ENCODE results near the gene DOCK9.

DNA sequence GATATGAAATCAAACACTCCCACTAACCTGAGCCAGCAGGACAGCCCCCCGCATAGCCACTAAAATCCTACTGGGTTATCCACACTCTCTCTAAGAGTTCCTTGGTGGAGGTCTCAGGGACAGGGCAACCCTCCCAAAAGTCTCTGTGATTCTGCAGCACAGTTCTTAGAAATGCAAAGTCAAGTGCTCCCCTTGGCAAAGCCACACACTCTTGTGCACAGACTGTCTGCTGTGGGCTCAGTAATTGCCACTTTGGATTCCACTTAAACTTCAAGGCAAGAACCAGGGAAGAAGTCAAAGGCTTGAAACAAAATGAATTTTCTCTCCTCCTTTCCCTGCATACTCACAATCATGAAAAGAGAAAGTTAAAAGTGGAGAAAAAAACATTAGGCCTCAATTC, 61.5 kb downstream of the DOCK9 start:
- TF ChIP-seq JUN (IDR thresholded peaks at IDR 0.05; ENCODE audit: borderline replicate concordance, insufficient read depth, insufficient read length, low read depth) (no peak), CTCF (IDR thresholded peaks at IDR 0.05; ENCODE audit: extremely low read depth in 1 of 2, insufficient read depth in 1 of 2, low read depth in 1 of 2, low read length in 2 of 2) (no peak), GATA2 (IDR thresholded peaks at IDR 0.05; ENCODE audit: insufficient read depth, insufficient read length, low read depth, low read length) (no peak), POLR2A (IDR thresholded peaks at IDR 0.05; ENCODE audit: low read depth, low read length) (no peak), POLR2AphosphoS5 (IDR thresholded peaks at IDR 0.05; ENCODE audit: insufficient read depth, low read depth, low read length) (no peak), MAX (IDR thresholded peaks at IDR 0.05; ENCODE audit: insufficient read depth, insufficient read length) (no peak), EZH2 (IDR thresholded peaks at IDR 0.05; ENCODE audit: borderline replicate concordance, low read depth, low read length, severe bottlenecking) (no peak), FOS (IDR thresholded peaks at IDR 0.05; ENCODE audit: borderline replicate concordance, insufficient read depth, low read length) (no peak), MYC (IDR thresholded peaks at IDR 0.05; ENCODE audit: low read depth, low read length) (no peak)

Measured in endothelial cell of umbilical vein (primary cell).